GM23338 (cell line): Measurements from ENCODE around the gene SCTR. TPM values are rescaled to one million over a fixed set of nuclear protein-coding genes. Genes with fewer than 3 reads are reported as not detected.

Experiments
- ATAC-seq: fragments of 200-7000 bp; cut with Tn5 transposase; 3 replicates; pipeline ENCODE4 v1.9.1; 2020
- DNase-seq: peaks from one replicate; pipeline ENCODE4 v3.0.0-alpha.2; 2015; ENCODE audit warnings: low spot score
- H2AFZ ChIP-seq: fragments of 200-600 bp; sonication (generic); 2 replicates; pipeline ENCODE4 v1.8.0; 2016; ENCODE audit warnings: antibody characterized with exemption, mild to moderate bottlenecking, moderate library complexity
- H3F3A ChIP-seq: fragments of 200-600 bp; sonication (generic); replicated peaks from 2 replicates; pipeline ENCODE4 v1.8.0; 2017; ENCODE audit warnings: antibody characterized with exemption, mixed run types, low read depth
- H3K27ac ChIP-seq: fragments of 200-600 bp; sonication (generic); 2 replicates; pipeline ENCODE4 v1.6.1; 2016; ENCODE audit warnings: low read depth
- H3K27me3 ChIP-seq: fragments of 200-600 bp; sonication (generic); 2 replicates; pipeline ENCODE4 v1.8.0; 2016; ENCODE audit warnings: mild to moderate bottlenecking, mixed run types, moderate library complexity; ENCODE audit not compliant: insufficient read depth
- H3K36me3 ChIP-seq: fragments of 200-600 bp; sonication (generic); 2 replicates; pipeline ENCODE4 v1.8.0; 2016; ENCODE audit warnings: mild to moderate bottlenecking; ENCODE audit not compliant: insufficient read depth
- H3K4me1 ChIP-seq: fragments of 200-600 bp; sonication (generic); 2 replicates; pipeline ENCODE4 v1.8.0; 2016; ENCODE audit warnings: mild to moderate bottlenecking, moderate library complexity; ENCODE audit not compliant: insufficient read depth
- H3K4me2 ChIP-seq: fragments of 200-600 bp; sonication (generic); 2 replicates; pipeline ENCODE4 v1.7.1; 2017; ENCODE audit warnings: mixed run types
- H3K4me3 ChIP-seq: fragments of 200-600 bp; sonication (generic); 2 replicates; pipeline ENCODE4 v1.6.1; 2016; ENCODE audit warnings: mixed run types
- H3K79me2 ChIP-seq: fragments of 200-600 bp; sonication (generic); replicated peaks from 2 replicates; pipeline ENCODE4 v1.8.0; 2017; ENCODE audit warnings: mild to moderate bottlenecking; ENCODE audit not compliant: insufficient read depth
- H3K9me2 ChIP-seq: fragments of 200-600 bp; sonication (generic); 2 replicates; pipeline ENCODE4 v1.8.0; 2017; ENCODE audit not compliant: insufficient read depth
- H4K20me1 ChIP-seq: fragments of 200-600 bp; sonication (generic); replicated peaks from 2 replicates; pipeline ENCODE4 v1.8.0; 2017; ENCODE audit warnings: mild to moderate bottlenecking; ENCODE audit not compliant: insufficient read depth
- H3K27ac Mint-ChIP-seq: 2 replicates; pipeline ENCODE4 v1.8.0; 2020; ENCODE audit warnings: inconsistent platforms, mild to moderate bottlenecking, moderate library complexity, mixed read lengths
- H3K27me3 Mint-ChIP-seq: 3 replicates; pipeline ENCODE4 v1.8.0; 2022; ENCODE audit warnings: low read depth, mild to moderate bottlenecking, moderate library complexity, mixed read lengths, inconsistent platforms; ENCODE audit not compliant: insufficient read depth, poor library complexity
- H3K36me3 Mint-ChIP-seq: 3 replicates; pipeline ENCODE4 v1.8.0; 2021; ENCODE audit warnings: low read depth, mild to moderate bottlenecking, inconsistent platforms, moderate library complexity, mixed read lengths
- H3K4me1 Mint-ChIP-seq: 3 replicates; pipeline ENCODE4 v1.8.0; 2020; ENCODE audit warnings: mild to moderate bottlenecking, inconsistent platforms, mixed read lengths
- H3K4me3 Mint-ChIP-seq: 3 replicates; pipeline ENCODE4 v1.8.0; 2021; ENCODE audit warnings: moderate library complexity, mild to moderate bottlenecking, inconsistent platforms, mixed read lengths
- H3K9me3 Mint-ChIP-seq: 3 replicates; pipeline ENCODE4 v1.8.0; 2020; ENCODE audit warnings: moderate library complexity, mild to moderate bottlenecking, inconsistent platforms, mixed read lengths
- CREB1 ChIP-seq: fragments of 250-450 bp; sonication (Bioruptor Pico); IDR thresholded peaks from 2 replicates; pipeline ENCODE4 v1.5.0; 2020; ENCODE audit warnings: low read depth, mild to moderate bottlenecking, moderate library complexity
- EZH2 ChIP-seq: fragments of 200-600 bp; sonication (generic); IDR thresholded peaks from one replicate; pipeline ENCODE4 v1.8.0; 2017; ENCODE audit warnings: antibody characterized with exemption, mild to moderate bottlenecking, low read depth; ENCODE audit not compliant: unreplicated experiment
- EZH2phosphoT487 ChIP-seq: fragments of 200-600 bp; sonication (generic); IDR thresholded peaks from one replicate; pipeline ENCODE4 v1.8.1; 2018; ENCODE audit warnings: antibody characterized with exemption; ENCODE audit not compliant: unreplicated experiment
- JUNB ChIP-seq: IDR thresholded peaks from one replicate; pipeline ENCODE4 v1.6.1; 2016; ENCODE audit warnings: antibody characterized with exemption; ENCODE audit not compliant: unreplicated experiment
- NANOG ChIP-seq: IDR thresholded peaks from 2 replicates; pipeline ENCODE4 v1.6.1; 2016; ENCODE audit warnings: antibody characterized with exemption, borderline replicate concordance
- POLR2AphosphoS5 ChIP-seq: IDR thresholded peaks from 2 replicates; pipeline ENCODE4 v1.6.1; 2016; ENCODE audit warnings: antibody characterized with exemption, low read depth
- STAT1 ChIP-seq: IDR thresholded peaks from one replicate; pipeline ENCODE4 v1.6.1; 2016; ENCODE audit warnings: antibody characterized with exemption; ENCODE audit not compliant: unreplicated experiment
- ZNF114 ChIP-seq: fragments of 250-450 bp; sonication (Bioruptor Pico); IDR thresholded peaks from 2 replicates; pipeline ENCODE4 v1.5.0; 2020; ENCODE audit warnings: mild to moderate bottlenecking, moderate library complexity
- ZNF331 ChIP-seq: fragments of 250-450 bp; sonication (Bioruptor Pico); IDR thresholded peaks from 2 replicates; pipeline ENCODE4 v1.5.0; 2020; ENCODE audit warnings: low read depth, mild to moderate bottlenecking, moderate library complexity
- polyA plus RNA-seq: library from polyadenylated mRNA; unstranded; fragments of >200 nt; fragmentation: Nextera tagmentation; extraction: Ambion mirVana; gene quantifications from 2 replicates; pipeline ENCODE4 v1.2.1, GENCODE V29; 2016
- total RNA-seq: library from RNA; depleted of rRNA; stranded (reverse); fragments of >200 nt; shearing (Covaris generic); gene quantifications from 2 replicates; pipeline ENCODE4 v1.2.3, GENCODE V29; 2014
- TF ChIP-seq, protein P1 (sequence below): IDR thresholded peaks from one replicate; pipeline ENCODE4 v1.6.1; 2018; ENCODE audit warnings: antibody characterized with exemption; ENCODE audit not compliant: unreplicated experiment
- TF ChIP-seq, protein P2 (sequence below), 2 experiments: fragments of 200-600 bp in 1 of 2; sonication (generic) in 1 of 2; conservative IDR thresholded peaks; 2 replicates each; pipeline versions ENCODE4 v1.5.1 to v1.6.1; 2016 to 2017; ENCODE audit warnings: antibody characterized with exemption in 2 of 2, low read depth in 2 of 2, mild to moderate bottlenecking in 2 of 2, moderate library complexity in 1 of 2
- TF ChIP-seq, protein P3 (sequence below): fragments of 250-450 bp; sonication (Bioruptor Pico); IDR thresholded peaks from 2 replicates; pipeline ENCODE4 v1.5.0; 2020; ENCODE audit warnings: mild to moderate bottlenecking, moderate library complexity
- TF ChIP-seq, protein P4 (sequence below): IDR thresholded peaks from 2 replicates; pipeline ENCODE4 v1.6.1; 2016; ENCODE audit warnings: antibody characterized with exemption

SCTR gene
- total and polyA plus RNA-seq, 2 experiments from 2014 or later = not detected

DNA sequence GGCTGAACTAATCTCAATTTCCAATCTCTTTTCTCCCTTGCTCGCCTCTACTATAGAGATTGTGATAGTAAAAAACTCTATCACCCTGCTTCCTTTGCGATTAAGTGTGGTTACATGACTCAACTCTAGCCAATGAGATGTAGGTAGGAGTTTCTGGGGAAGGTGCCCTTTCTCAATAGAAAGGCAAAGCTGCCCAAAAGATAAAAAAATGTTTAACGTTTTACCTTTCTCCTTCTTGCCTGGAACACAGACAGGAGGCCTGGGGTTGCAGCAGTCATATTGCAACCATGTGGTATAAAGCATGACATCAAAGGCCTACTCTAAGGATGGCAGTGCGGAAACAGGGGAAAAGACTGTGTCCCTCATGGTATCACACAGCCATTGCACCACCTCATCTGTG, 61.1 kb downstream of the SCTR start:
- peaks cover 3% of the 10 kb centered on the region for H3K27me3 Mint-ChIP-seq
- no peak overlapping the region for H3K4me3 ChIP-seq

More for the DNA sequence above, 61.1 kb downstream of the SCTR start:
- Mint-ChIP-seq H3K27ac (no peak overlapping the region), H3K4me3 (no peak overlapping the region), H3K9me3 (no peaks in the 10 kb centered on the region; the same call in 2 of the 3 replicates), H3K4me1 (no peaks in the 10 kb centered on the region), H3K36me3 (no peaks in the 10 kb centered on the region)
- no peaks in the 10 kb centered on the region for H3K27me3 ChIP-seq
- H4K20me1 ChIP-seq = no peaks in the 10 kb centered on the region
- DNase-seq (no peak), ATAC-seq (no peak)
- no peak overlapping the region for H2AFZ ChIP-seq
- no peaks in the 10 kb centered on the region for H3F3A ChIP-seq
- no peaks in the 10 kb centered on the region for H3K36me3 ChIP-seq
- H3K27ac ChIP-seq = no peak overlapping the region
- TF ChIP-seq EZH2 = no peak
- TF ChIP-seq CREB1 = no peak
- TF ChIP-seq, protein P1, sequence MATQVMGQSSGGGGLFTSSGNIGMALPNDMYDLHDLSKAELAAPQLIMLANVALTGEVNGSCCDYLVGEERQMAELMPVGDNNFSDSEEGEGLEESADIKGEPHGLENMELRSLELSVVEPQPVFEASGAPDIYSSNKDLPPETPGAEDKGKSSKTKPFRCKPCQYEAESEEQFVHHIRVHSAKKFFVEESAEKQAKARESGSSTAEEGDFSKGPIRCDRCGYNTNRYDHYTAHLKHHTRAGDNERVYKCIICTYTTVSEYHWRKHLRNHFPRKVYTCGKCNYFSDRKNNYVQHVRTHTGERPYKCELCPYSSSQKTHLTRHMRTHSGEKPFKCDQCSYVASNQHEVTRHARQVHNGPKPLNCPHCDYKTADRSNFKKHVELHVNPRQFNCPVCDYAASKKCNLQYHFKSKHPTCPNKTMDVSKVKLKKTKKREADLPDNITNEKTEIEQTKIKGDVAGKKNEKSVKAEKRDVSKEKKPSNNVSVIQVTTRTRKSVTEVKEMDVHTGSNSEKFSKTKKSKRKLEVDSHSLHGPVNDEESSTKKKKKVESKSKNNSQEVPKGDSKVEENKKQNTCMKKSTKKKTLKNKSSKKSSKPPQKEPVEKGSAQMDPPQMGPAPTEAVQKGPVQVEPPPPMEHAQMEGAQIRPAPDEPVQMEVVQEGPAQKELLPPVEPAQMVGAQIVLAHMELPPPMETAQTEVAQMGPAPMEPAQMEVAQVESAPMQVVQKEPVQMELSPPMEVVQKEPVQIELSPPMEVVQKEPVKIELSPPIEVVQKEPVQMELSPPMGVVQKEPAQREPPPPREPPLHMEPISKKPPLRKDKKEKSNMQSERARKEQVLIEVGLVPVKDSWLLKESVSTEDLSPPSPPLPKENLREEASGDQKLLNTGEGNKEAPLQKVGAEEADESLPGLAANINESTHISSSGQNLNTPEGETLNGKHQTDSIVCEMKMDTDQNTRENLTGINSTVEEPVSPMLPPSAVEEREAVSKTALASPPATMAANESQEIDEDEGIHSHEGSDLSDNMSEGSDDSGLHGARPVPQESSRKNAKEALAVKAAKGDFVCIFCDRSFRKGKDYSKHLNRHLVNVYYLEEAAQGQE = no peak
- TF ChIP-seq, protein P2, sequence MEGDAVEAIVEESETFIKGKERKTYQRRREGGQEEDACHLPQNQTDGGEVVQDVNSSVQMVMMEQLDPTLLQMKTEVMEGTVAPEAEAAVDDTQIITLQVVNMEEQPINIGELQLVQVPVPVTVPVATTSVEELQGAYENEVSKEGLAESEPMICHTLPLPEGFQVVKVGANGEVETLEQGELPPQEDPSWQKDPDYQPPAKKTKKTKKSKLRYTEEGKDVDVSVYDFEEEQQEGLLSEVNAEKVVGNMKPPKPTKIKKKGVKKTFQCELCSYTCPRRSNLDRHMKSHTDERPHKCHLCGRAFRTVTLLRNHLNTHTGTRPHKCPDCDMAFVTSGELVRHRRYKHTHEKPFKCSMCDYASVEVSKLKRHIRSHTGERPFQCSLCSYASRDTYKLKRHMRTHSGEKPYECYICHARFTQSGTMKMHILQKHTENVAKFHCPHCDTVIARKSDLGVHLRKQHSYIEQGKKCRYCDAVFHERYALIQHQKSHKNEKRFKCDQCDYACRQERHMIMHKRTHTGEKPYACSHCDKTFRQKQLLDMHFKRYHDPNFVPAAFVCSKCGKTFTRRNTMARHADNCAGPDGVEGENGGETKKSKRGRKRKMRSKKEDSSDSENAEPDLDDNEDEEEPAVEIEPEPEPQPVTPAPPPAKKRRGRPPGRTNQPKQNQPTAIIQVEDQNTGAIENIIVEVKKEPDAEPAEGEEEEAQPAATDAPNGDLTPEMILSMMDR (conservative IDR thresholded peaks at IDR 0.05; ENCODE audit: low read depth in 2 of 2) = no peak
- TF ChIP-seq POLR2AphosphoS5 = no peak
- no peak for TF ChIP-seq NANOG
- no peak for TF ChIP-seq EZH2phosphoT487
- no peak for TF ChIP-seq ZNF331 (CRISPR knock-in tag)
- no peak for TF ChIP-seq ZNF114 (CRISPR knock-in tag)
- TF ChIP-seq, protein P3, sequence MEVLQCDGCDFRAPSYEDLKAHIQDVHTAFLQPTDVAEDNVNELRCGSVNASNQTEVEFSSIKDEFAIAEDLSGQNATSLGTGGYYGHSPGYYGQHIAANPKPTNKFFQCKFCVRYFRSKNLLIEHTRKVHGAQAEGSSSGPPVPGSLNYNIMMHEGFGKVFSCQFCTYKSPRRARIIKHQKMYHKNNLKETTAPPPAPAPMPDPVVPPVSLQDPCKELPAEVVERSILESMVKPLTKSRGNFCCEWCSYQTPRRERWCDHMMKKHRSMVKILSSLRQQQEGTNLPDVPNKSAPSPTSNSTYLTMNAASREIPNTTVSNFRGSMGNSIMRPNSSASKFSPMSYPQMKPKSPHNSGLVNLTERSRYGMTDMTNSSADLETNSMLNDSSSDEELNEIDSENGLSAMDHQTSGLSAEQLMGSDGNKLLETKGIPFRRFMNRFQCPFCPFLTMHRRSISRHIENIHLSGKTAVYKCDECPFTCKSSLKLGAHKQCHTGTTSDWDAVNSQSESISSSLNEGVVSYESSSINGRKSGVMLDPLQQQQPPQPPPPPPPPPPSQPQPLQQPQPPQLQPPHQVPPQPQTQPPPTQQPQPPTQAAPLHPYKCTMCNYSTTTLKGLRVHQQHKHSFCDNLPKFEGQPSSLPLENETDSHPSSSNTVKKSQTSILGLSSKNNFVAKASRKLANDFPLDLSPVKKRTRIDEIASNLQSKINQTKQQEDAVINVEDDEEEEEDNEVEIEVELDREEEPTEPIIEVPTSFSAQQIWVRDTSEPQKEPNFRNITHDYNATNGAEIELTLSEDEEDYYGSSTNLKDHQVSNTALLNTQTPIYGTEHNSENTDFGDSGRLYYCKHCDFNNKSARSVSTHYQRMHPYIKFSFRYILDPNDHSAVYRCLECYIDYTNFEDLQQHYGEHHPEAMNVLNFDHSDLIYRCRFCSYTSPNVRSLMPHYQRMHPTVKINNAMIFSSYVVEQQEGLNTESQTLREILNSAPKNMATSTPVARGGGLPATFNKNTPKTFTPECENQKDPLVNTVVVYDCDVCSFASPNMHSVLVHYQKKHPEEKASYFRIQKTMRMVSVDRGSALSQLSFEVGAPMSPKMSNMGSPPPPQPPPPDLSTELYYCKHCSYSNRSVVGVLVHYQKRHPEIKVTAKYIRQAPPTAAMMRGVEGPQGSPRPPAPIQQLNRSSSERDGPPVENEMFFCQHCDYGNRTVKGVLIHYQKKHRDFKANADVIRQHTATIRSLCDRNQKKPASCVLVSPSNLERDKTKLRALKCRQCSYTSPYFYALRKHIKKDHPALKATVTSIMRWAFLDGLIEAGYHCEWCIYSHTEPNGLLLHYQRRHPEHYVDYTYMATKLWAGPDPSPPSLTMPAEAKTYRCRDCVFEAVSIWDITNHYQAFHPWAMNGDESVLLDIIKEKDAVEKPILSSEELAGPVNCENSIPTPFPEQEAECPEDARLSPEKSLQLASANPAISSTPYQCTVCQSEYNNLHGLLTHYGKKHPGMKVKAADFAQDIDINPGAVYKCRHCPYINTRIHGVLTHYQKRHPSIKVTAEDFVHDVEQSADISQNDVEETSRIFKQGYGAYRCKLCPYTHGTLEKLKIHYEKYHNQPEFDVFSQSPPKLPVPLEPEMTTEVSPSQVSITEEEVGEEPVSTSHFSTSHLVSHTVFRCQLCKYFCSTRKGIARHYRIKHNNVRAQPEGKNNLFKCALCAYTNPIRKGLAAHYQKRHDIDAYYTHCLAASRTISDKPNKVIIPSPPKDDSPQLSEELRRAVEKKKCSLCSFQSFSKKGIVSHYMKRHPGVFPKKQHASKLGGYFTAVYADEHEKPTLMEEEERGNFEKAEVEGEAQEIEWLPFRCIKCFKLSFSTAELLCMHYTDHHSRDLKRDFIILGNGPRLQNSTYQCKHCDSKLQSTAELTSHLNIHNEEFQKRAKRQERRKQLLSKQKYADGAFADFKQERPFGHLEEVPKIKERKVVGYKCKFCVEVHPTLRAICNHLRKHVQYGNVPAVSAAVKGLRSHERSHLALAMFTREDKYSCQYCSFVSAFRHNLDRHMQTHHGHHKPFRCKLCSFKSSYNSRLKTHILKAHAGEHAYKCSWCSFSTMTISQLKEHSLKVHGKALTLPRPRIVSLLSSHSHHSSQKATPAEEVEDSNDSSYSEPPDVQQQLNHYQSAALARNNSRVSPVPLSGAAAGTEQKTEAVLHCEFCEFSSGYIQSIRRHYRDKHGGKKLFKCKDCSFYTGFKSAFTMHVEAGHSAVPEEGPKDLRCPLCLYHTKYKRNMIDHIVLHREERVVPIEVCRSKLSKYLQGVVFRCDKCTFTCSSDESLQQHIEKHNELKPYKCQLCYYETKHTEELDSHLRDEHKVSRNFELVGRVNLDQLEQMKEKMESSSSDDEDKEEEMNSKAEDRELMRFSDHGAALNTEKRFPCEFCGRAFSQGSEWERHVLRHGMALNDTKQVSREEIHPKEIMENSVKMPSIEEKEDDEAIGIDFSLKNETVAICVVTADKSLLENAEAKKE = no peak
- TF ChIP-seq JUNB = no peak
- no peak for TF ChIP-seq STAT1
- TF ChIP-seq, protein P4, sequence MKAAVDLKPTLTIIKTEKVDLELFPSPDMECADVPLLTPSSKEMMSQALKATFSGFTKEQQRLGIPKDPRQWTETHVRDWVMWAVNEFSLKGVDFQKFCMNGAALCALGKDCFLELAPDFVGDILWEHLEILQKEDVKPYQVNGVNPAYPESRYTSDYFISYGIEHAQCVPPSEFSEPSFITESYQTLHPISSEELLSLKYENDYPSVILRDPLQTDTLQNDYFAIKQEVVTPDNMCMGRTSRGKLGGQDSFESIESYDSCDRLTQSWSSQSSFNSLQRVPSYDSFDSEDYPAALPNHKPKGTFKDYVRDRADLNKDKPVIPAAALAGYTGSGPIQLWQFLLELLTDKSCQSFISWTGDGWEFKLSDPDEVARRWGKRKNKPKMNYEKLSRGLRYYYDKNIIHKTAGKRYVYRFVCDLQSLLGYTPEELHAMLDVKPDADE = no peak
- no peak overlapping the region for H3K4me2 ChIP-seq
- H3K4me1 ChIP-seq = no peaks in the 10 kb centered on the region
- H3K9me2 ChIP-seq = no peaks in the 10 kb centered on the region
- H3K79me2 ChIP-seq = no peaks in the 10 kb centered on the region
